ENCODE results near the gene IGF2BP2. TPM values are rescaled to one million over a fixed set of nuclear protein-coding genes. Genes with fewer than 3 reads are reported as not detected.

IGF2BP2 gene
- total and polyA plus RNA-seq, 2 of the 8 experiments (the other 6 are each of a cell fraction or from before 2014, with no cell fraction given), result 7.4 to 121 TPM

DNA sequence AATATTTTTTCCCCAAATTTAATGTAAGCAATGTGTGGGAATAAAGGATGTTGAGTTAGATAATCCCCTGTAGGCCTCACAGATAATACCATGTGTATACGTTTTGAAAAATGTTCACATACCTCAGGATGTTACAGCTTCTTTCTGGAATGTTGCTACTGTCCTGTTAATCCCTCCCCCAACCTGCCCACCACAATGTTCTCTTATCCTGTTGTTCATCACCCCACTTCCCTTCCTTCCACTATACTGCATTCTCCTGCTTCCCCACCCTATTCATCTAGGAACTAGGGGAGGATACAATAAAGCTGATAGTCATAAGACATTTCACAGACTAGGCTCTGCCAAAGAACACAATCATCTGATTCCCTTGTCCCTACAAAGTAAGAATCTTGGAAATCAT lies 92.1 kb downstream of the IGF2BP2 start (continued):
- TF ChIP-seq SP2 (IDR thresholded peaks at IDR 0.05; ENCODE audit: low read length), result no peak
- no peak for TF ChIP-seq EGR1 (IDR thresholded peaks at IDR 0.05; ENCODE audit: borderline replicate concordance, low read depth, low read length)

All from H1 (cell line).